ENCODE data around the gene ZBTB11. TPM values are rescaled to one million over a fixed set of nuclear protein-coding genes. Genes with fewer than 3 reads are reported as not detected.
A peak's percentile ranks its signal among the peaks of the same experiment; 100 is the strongest.

ZBTB11 gene
- total RNA-seq, 1 experiment from 2014 or later: 20.4 TPM

- RAD21 ChIA-PET (ENCODE audit: low non-redundant PET in 1 of 2, low total read pairs in 2 of 2, uncharacterized antibody in 2 of 2, unreplicated experiment in 2 of 2): no interaction called here
- H3K27me3 ChIP-seq (ENCODE audit: insufficient read depth, low read length): no peaks in the 10 kb centered on the region
- peak within 1 kb of the TSS; percentile 97 for H2AFZ ChIP-seq (ENCODE audit: low read depth, low read length, poor library complexity, severe bottlenecking)
- peak within 1 kb of the TSS; percentile 80 for H3K9ac ChIP-seq (ENCODE audit: low read length)
- TSS peak; percentile 63 for BruUV-seq (replicated peaks)
- H3K9me3 ChIP-seq (ENCODE audit: control insufficient read depth in 1 of 2, insufficient read depth in 1 of 2, low read depth in 1 of 2, low read length in 2 of 2): no peaks in the 10 kb centered on the region
- POLR2A ChIA-PET: interaction anchor here (0.9 to 1.4 kb wide), 5 partner anchors 10 to 40 kb away, joined by 3 to 8 read pairs (median 5); partner anchors contain the start of gene RPL24
- ATAC-seq (peak; percentile 97), DNase-seq (ENCODE audit: low read depth, low spot score) (peak; percentile 87)
- H3K4me2 ChIP-seq (ENCODE audit: low read length): peak within 1 kb of the TSS; percentile 99
- peaks cover 9% of the 10 kb centered on the region in 2 experiments; a peak in 2 of 4 replicates for H3K36me3 ChIP-seq (ENCODE audit: control insufficient read depth in 1 of 2, insufficient read depth in 2 of 2, low read length in 2 of 2)
- intact Hi-C loops (cut with micrococcal nuclease): no loop called here
- no peaks in the 10 kb centered on the region for H4K20me1 ChIP-seq (ENCODE audit: insufficient read depth)
- peak within 1 kb of the TSS; percentile 95 to 99 for H3K4me3 ChIP-seq (replicated peaks in 1 of 2; ENCODE audit: low read depth in 1 of 2, low read length in 2 of 2)
- H3K27ac ChIP-seq (ENCODE audit: low read depth, low read length): peak within 1 kb of the TSS; percentile 38
- peaks cover 3 to 7% of the 10 kb centered on the region in 2 experiments; a peak in 3 of 4 replicates for H3K4me1 ChIP-seq (ENCODE audit: control insufficient read depth in 1 of 2, insufficient read depth in 2 of 2, low read length in 2 of 2)
- CTCF ChIA-PET: interaction anchor here (0.9 to 1.0 kb wide), 2 partner anchors 8 to 17 kb away, joined by 3 to 9 read pairs; no protein-coding TSS in a partner anchor
- no peaks in the 10 kb centered on the region for H3K9me2 ChIP-seq (ENCODE audit: insufficient read depth)
- peaks cover 10% of the 10 kb centered on the region; the same call in 1 of the 2 replicates for H3K79me2 ChIP-seq (ENCODE audit: insufficient read depth, low read length)
- TF ChIP-seq EGR1 (IDR thresholded peaks at IDR 0.05; ENCODE audit: low read depth): peak; percentile 64
- TF ChIP-seq SP1 (IDR thresholded peaks at IDR 0.05; ENCODE audit: low read depth): peak; percentile 33
- TF ChIP-seq TCF7L2 (IDR thresholded peaks at IDR 0.05; ENCODE audit: borderline replicate concordance, extremely low read depth, insufficient read depth, insufficient read length): peak; percentile 72
- no peak for TF ChIP-seq RAD21 (IDR thresholded peaks at IDR 0.05; ENCODE audit: low read depth)
- TF ChIP-seq CTCF (IDR thresholded peaks at IDR 0.05 in 2 of 3, conservative IDR thresholded peaks at IDR 0.05 in 1 of 3; ENCODE audit: borderline replicate concordance in 1 of 3, insufficient read depth in 1 of 3, low read depth in 2 of 3, low read length in 2 of 3): no peak
- TF ChIP-seq EZH2phosphoT487 (IDR thresholded peaks at IDR 0.05; ENCODE audit: borderline replicate concordance): no peak
- TF ChIP-seq POLR2A (IDR thresholded peaks at IDR 0.05; ENCODE audit: borderline replicate concordance, extremely low read depth, insufficient read depth, insufficient read length): peak; percentile 54
- TF ChIP-seq REST (IDR thresholded peaks at IDR 0.05; ENCODE audit: low read depth): no peak
- TF ChIP-seq MAX (IDR thresholded peaks at IDR 0.05): peak; percentile 34; the same call in 1 of the 2 replicates
- TF ChIP-seq FOSL1 (IDR thresholded peaks at IDR 0.05; ENCODE audit: low read depth): 0 out of 2 replicates have a peak, but pooled peaks have one; percentile 34
- no peak for TF ChIP-seq ZBTB33 (IDR thresholded peaks at IDR 0.05; ENCODE audit: extremely low read depth, insufficient replicate concordance, low read length)
- TF ChIP-seq ELF1 (IDR thresholded peaks at IDR 0.05; ENCODE audit: borderline replicate concordance, low read depth): peak; percentile 47
- peak; percentile 16; the same call in 1 of the 2 replicates for TF ChIP-seq ZFX (IDR thresholded peaks at IDR 0.05)
- 0 out of 2 replicates have a peak, but pooled peaks have one; percentile 12 for TF ChIP-seq CBX3 (IDR thresholded peaks at IDR 0.05; ENCODE audit: low read depth)
- peak; percentile 60 for TF ChIP-seq SIN3A (IDR thresholded peaks at IDR 0.05; ENCODE audit: low read depth)
- peak; percentile 77 for TF ChIP-seq YY1 (IDR thresholded peaks at IDR 0.05; ENCODE audit: extremely low read depth, insufficient replicate concordance, low read depth, low read length)
- no peak for TF ChIP-seq CEBPB (IDR thresholded peaks at IDR 0.05; ENCODE audit: low read depth)
- no peak for TF ChIP-seq ZNF274 (IDR thresholded peaks at IDR 0.05; ENCODE audit: low read depth, low read length)
Measured at GRCh38 chr3:101724329-101725193, 47.6 kb upstream of the ZBTB11 start, which contains the start of gene CEP97. TSS of gene CEP97 (plus strand) at chr3:101724614. CDS start at chr3:101724677, 63 bp downstream.
